SK-N-MC (cell line): ENCODE data around the gene STYXL1.

Experiments
- EZH2 ChIP-seq: fragments of 200-600 bp; sonication (generic); IDR thresholded peaks from one replicate; pipeline ENCODE4 v1.6.1; 2017; ENCODE audit warnings: antibody characterized with exemption
- FOXP2 ChIP-seq: optimal IDR thresholded peaks from 2 replicates; pipeline ENCODE3; 2011; ENCODE audit warnings: mild to moderate bottlenecking, moderate library complexity; ENCODE audit not compliant: insufficient read depth; ENCODE audit errors: extremely low read length, control extremely low read depth
- POLR2AphosphoS5 ChIP-seq: IDR thresholded peaks from 2 replicates; pipeline ENCODE4 v1.6.1; 2012; ENCODE audit warnings: mild to moderate bottlenecking, low read depth, low read length, borderline replicate concordance

- TF ChIP-seq POLR2AphosphoS5 (no peak), EZH2 (no peak), FOXP2 (no peak)
Measured at GRCh38 chr7:76003351-76003750, 44.4 kb downstream of the STYXL1 start.
